H1 (cell line): ENCODE results near the gene GID4. TPM values are rescaled to one million over a fixed set of nuclear protein-coding genes. Genes with fewer than 3 reads are reported as not detected.

Experiments used
- CTCF ChIA-PET: fragments of 300-600 bp; sonication (Branson Sonifier 250); formaldehyde crosslinking; loops from one replicate; lab custom pipeline; 2021; ENCODE audit not compliant: partially characterized antibody; lab: Charles Lee
- POLR2A ChIA-PET: fragments of 300-600 bp; sonication (Branson Sonifier 250); formaldehyde crosslinking; loops from one replicate; lab custom pipeline; 2021; ENCODE audit warnings: inconsistent platforms; ENCODE audit not compliant: partially characterized antibody; lab: Charles Lee
- DNase-seq, 2 experiments: peaks; one replicate each; pipeline versions ENCODE4 v3.0.0 to v3.0.0-alpha.2; 2010 to 2022; ENCODE audit warnings: low spot score in 2 of 2, low read depth in 1 of 2, mixed read lengths in 1 of 2
- FAIRE-seq: peaks from 2 replicates; lab custom pipeline; 2011; peaks lifted over from hg19 to GRCh38; lab: Jason Lieb, UNC
- H2AFZ ChIP-seq: 2 replicates; pipeline ENCODE4 v1.8.1; 2012; ENCODE audit warnings: low read length, inconsistent platforms
- H2AK5ac ChIP-seq: 2 replicates; pipeline ENCODE4 v1.6.1; 2013; ENCODE audit warnings: low read depth, low read length
- H2BK120ac ChIP-seq: replicated peaks from 2 replicates; pipeline ENCODE3; 2013; ENCODE audit warnings: low read depth, low read length, inconsistent platforms
- H2BK12ac ChIP-seq: 2 replicates; pipeline ENCODE4 v1.6.1; 2013; ENCODE audit warnings: low read depth, low read length
- H2BK15ac ChIP-seq: 2 replicates; pipeline ENCODE4 v1.6.1; 2013; ENCODE audit warnings: low read length
- H2BK20ac ChIP-seq: 2 replicates; pipeline ENCODE4 v1.6.1; 2013; ENCODE audit warnings: low read length
- H2BK5ac ChIP-seq: 2 replicates; pipeline ENCODE4 v1.6.1; 2013; ENCODE audit warnings: low read depth, low read length
- H3K14ac ChIP-seq: 2 replicates; pipeline ENCODE4 v1.6.1; 2013; ENCODE audit warnings: inconsistent platforms; ENCODE audit not compliant: insufficient read length
- H3K18ac ChIP-seq: 2 replicates; pipeline ENCODE4 v1.6.1; 2013; ENCODE audit warnings: low read length; ENCODE audit errors: extremely low read depth
- H3K23ac ChIP-seq: 2 replicates; pipeline ENCODE4 v1.6.1; 2013; ENCODE audit warnings: inconsistent platforms; ENCODE audit not compliant: insufficient read length
- H3K23me2 ChIP-seq: 2 replicates; pipeline ENCODE4 v1.6.1; 2013; ENCODE audit warnings: low read depth, low read length
- H3K27ac ChIP-seq: 2 replicates; pipeline ENCODE4 v1.6.1; 2011; ENCODE audit warnings: low read depth, low read length, inconsistent platforms
- H3K27me3 ChIP-seq, 4 experiments: replicated peaks in 1 of 4; 1 replicate in 1 of 4; 2 replicates in 3 of 4; pipeline versions ENCODE4 v1.6.1 to v1.8.1; 2011 to 2013; ENCODE audit warnings: low read length in 3 of 4, mild to moderate bottlenecking in 3 of 4, inconsistent platforms in 2 of 4, mixed read lengths in 2 of 4, moderate library complexity in 1 of 4; ENCODE audit not compliant: control insufficient read depth in 3 of 4, insufficient read depth in 3 of 4; ENCODE audit errors: extremely low read depth in 1 of 4
- H3K36me3 ChIP-seq, 4 experiments: 2 replicates each; pipeline versions ENCODE4 v1.6.1 to v1.8.1; 2011 to 2013; ENCODE audit warnings: mild to moderate bottlenecking in 4 of 4, low read length in 3 of 4, moderate library complexity in 2 of 4, control low read depth in 1 of 4, inconsistent platforms in 1 of 4; ENCODE audit not compliant: insufficient read depth in 4 of 4, control insufficient read depth in 2 of 4
- H3K4ac ChIP-seq: replicated peaks from 2 replicates; pipeline ENCODE3; 2013; ENCODE audit warnings: low read length, low read depth, mixed read lengths, inconsistent platforms; ENCODE audit not compliant: insufficient read length
- H3K4me1 ChIP-seq, 4 experiments: replicated peaks in 1 of 4; 1 replicate in 1 of 4; 2 replicates in 3 of 4; pipeline versions ENCODE4 v1.6.1 to v1.8.1; 2011 to 2013; ENCODE audit warnings: low read length in 3 of 4, inconsistent platforms in 2 of 4, mixed read lengths in 1 of 4; ENCODE audit not compliant: insufficient read depth in 4 of 4, control insufficient read depth in 3 of 4
- H3K4me2 ChIP-seq, 2 experiments: 2 replicates each; pipeline versions ENCODE4 v1.6.1 to v1.8.1; 2011 to 2013; ENCODE audit warnings: low read depth in 2 of 2, low read length in 2 of 2, control low read depth in 1 of 2, inconsistent platforms in 1 of 2, mild to moderate bottlenecking in 1 of 2; ENCODE audit not compliant: insufficient read depth in 1 of 2
- H3K4me3 ChIP-seq, 4 experiments: fragments of 200-600, 300-600 bp in 1 of 4; sonication (generic), shearing (Covaris generic), sonication (Bioruptor Twin) in 1 of 4; 2 replicates each; pipeline versions ENCODE4 v1.5.1 to v1.8.1; 2011 to 2016; ENCODE audit warnings: low read length in 4 of 4, low read depth in 3 of 4, control low read depth in 2 of 4, inconsistent platforms in 2 of 4, mild to moderate bottlenecking in 2 of 4, mixed read lengths in 1 of 4, moderate library complexity in 1 of 4; ENCODE audit not compliant: insufficient read depth in 2 of 4; ENCODE audit errors: extremely low read depth in 1 of 4
- H3K56ac ChIP-seq: replicated peaks from 2 replicates; pipeline ENCODE3; 2013; ENCODE audit warnings: low read depth, mild to moderate bottlenecking, mixed read lengths, low read length, inconsistent platforms; ENCODE audit not compliant: insufficient read length
- H3K79me1 ChIP-seq: 2 replicates; pipeline ENCODE4 v1.6.1; 2013; ENCODE audit warnings: low read depth, low read length, control low read depth
- H3K79me2 ChIP-seq, 2 experiments: 2 replicates each; pipeline versions ENCODE4 v1.6.1 to v1.8.1; 2012 to 2013; ENCODE audit warnings: low read length in 2 of 2, mild to moderate bottlenecking in 2 of 2, inconsistent platforms in 1 of 2; ENCODE audit not compliant: insufficient read depth in 2 of 2, control insufficient read depth in 1 of 2
- H3K9ac ChIP-seq, 4 experiments: replicated peaks in 1 of 4; 1 replicate in 1 of 4; 2 replicates in 3 of 4; pipeline versions ENCODE4 v1.6.1 to v1.8.1; 2011 to 2013; ENCODE audit warnings: low read depth in 3 of 4, low read length in 3 of 4, control low read depth in 2 of 4, mild to moderate bottlenecking in 2 of 4, moderate library complexity in 2 of 4, inconsistent platforms in 1 of 4; ENCODE audit errors: extremely low read depth in 1 of 4
- H3K9me3 ChIP-seq, 2 experiments: 2 replicates each; pipeline versions ENCODE4 v1.6.1 to v1.8.1; 2012 to 2013; ENCODE audit warnings: mild to moderate bottlenecking in 2 of 2, moderate library complexity in 2 of 2, control low read depth in 1 of 2, inconsistent platforms in 1 of 2, low read depth in 1 of 2, low read length in 1 of 2, mixed read lengths in 1 of 2; ENCODE audit not compliant: insufficient read depth in 2 of 2
- H4K20me1 ChIP-seq, 2 experiments: replicated peaks in 1 of 2; 2 replicates each; pipeline versions ENCODE3 to v1.8.1; 2011 to 2013; ENCODE audit warnings: inconsistent platforms in 2 of 2, low read length in 2 of 2, mild to moderate bottlenecking in 1 of 2; ENCODE audit not compliant: insufficient read depth in 2 of 2, control insufficient read depth in 1 of 2
- H4K5ac ChIP-seq: 2 replicates; pipeline ENCODE4 v1.6.1; 2013; ENCODE audit warnings: low read length, low read depth, mixed read lengths, inconsistent platforms; ENCODE audit not compliant: insufficient read length
- H4K8ac ChIP-seq: 2 replicates; pipeline ENCODE4 v1.8.0; 2013; ENCODE audit warnings: mild to moderate bottlenecking, moderate library complexity, low read length, inconsistent platforms; ENCODE audit not compliant: insufficient read depth; ENCODE audit errors: extremely low read depth
- H4K91ac ChIP-seq: replicated peaks from 2 replicates; pipeline ENCODE3; 2013; ENCODE audit warnings: low read length, mixed read lengths, inconsistent platforms; ENCODE audit not compliant: insufficient read length
- CHD1 ChIP-seq: IDR thresholded peaks from 2 replicates; pipeline ENCODE4 v1.6.1; 2012; ENCODE audit warnings: low read depth, low read length, improper control_type of control experiment
- EGR1 ChIP-seq: IDR thresholded peaks from 2 replicates; pipeline ENCODE4 v1.6.1; 2011; ENCODE audit warnings: low read depth, low read length, borderline replicate concordance
- EP300 ChIP-seq, 2 experiments: IDR thresholded peaks; 1 replicate in 1 of 2; 2 replicates in 1 of 2; pipeline ENCODE4 v1.6.1; 2011 to 2012; ENCODE audit warnings: low read depth in 2 of 2, low read length in 2 of 2, mild to moderate bottlenecking in 2 of 2, borderline replicate concordance in 1 of 2, inconsistent platforms in 1 of 2, moderate library complexity in 1 of 2
- FOSL1 ChIP-seq: IDR thresholded peaks from 2 replicates; pipeline ENCODE4 v1.6.1; 2011; ENCODE audit warnings: mild to moderate bottlenecking, low read depth, low read length, moderate library complexity; ENCODE audit not compliant: insufficient read depth
- HDAC6 ChIP-seq: IDR thresholded peaks from one replicate; pipeline ENCODE4 v1.7.1; 2012; ENCODE audit warnings: low read depth, mild to moderate bottlenecking, inconsistent platforms, low read length, moderate library complexity
- POLR2A ChIP-seq, 2 experiments: IDR thresholded peaks; 1 replicate in 1 of 2; 2 replicates in 1 of 2; pipeline ENCODE4 v1.6.1; 2011; ENCODE audit warnings: low read depth in 2 of 2, low read length in 2 of 2, mild to moderate bottlenecking in 2 of 2; ENCODE audit errors: control extremely low read depth in 1 of 2
- SP2 ChIP-seq: IDR thresholded peaks from 2 replicates; pipeline ENCODE4 v1.6.1; 2012; ENCODE audit warnings: mild to moderate bottlenecking, low read length, inconsistent platforms
- WGBS, 2 experiments: shearing (Covaris generic) in 1 of 2; methylation state at CpG; one replicate each; pipeline versions ENCODE4 v1.1.6 to v1.1.7; 2013 to 2015; ENCODE audit warnings: low lambda C conversion rate in 2 of 2, mixed read lengths in 2 of 2, inconsistent platforms in 1 of 2, low coverage in 1 of 2, missing lambda C conversion rate in 1 of 2; ENCODE audit not compliant: insufficient replicate concordance in 2 of 2, insufficient coverage in 1 of 2, insufficient read length in 1 of 2; ENCODE audit errors: extremely low coverage in 1 of 2, missing lambda C conversion rate in 1 of 2; 5-methylcytosine and 5-hydroxymethylcytosine counted together
- polyA plus RNA-seq, 7 experiments: library from polyadenylated mRNA; depleted of rRNA in 3 of 7; stranded (reverse) in 5 of 7; unstranded in 2 of 7; fragments of >200 nt in 5 of 7; fragments of 200-250 nt in 2 of 7; gene quantifications; 1 replicate in 5 of 7; 2 replicates in 1 of 7; 4 replicates in 1 of 7; pipeline versions ENCODE4 v1.2.1 to v1.2.3, GENCODE V29; 2011 to 2013; ENCODE audit warnings: missing spikeins in 2 of 7, mixed read lengths in 2 of 7
- total RNA-seq: library from RNA; stranded (reverse); fragmentation: NEBNext Ultra II Directional; extraction: Animal tissue kit (Norgen Biotek cat#: 25700); gene quantifications from 2 replicates; pipeline ENCODE4 v1.2.1, GENCODE V29; 2021
- TF ChIP-seq, protein P1 (sequence below), 3 experiments: IDR thresholded peaks; 1 replicate in 2 of 3; 2 replicates in 1 of 3; pipeline versions ENCODE4 v1.5.1 to v1.6.1; 2011; ENCODE audit warnings: low read length in 3 of 3, mild to moderate bottlenecking in 3 of 3, inconsistent platforms in 2 of 3, low read depth in 1 of 3, moderate library complexity in 1 of 3; ENCODE audit not compliant: insufficient read depth in 1 of 3; ENCODE audit errors: control extremely low read depth in 1 of 3
- TF ChIP-seq, protein P2 (sequence below): IDR thresholded peaks from 2 replicates; pipeline ENCODE4 v1.6.1; 2011; ENCODE audit warnings: low read length, improper control_type of control experiment

Gene GID4
- total and polyA plus RNA-seq, 2 of the 8 experiments (the other 6 are each of a cell fraction or from before 2014, with no cell fraction given): 5.6 to 15.0 TPM

DNA sequence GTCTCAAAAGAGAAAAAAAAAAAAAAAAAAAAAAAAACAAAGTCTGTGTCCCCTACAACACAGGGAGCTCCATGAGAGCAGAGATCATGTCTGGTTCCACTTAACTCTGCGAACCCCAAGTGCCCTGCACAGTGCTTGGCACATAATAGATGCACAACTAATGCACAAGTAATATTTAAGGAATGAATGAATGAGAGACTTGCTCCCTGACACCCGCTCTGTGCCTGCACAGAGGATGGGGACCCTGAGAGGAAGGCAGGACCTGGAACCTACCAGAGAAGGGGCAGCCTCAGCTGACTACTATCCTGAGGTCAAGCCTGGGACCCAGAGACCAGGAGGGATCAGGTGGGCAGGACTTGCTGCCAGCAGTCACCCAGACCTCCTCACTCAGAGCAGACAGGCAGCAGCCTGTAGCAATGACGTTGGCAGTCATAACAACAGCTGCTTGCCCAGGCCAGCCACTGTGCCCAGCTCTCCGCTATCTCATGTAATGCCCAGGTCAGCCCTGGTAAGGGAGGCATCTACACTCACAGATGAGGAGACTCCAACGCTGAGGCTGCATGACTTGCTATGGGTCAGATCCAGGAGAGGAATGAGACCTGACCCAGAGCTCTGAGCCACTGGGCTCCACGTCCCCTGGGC, 72.2 kb downstream of the GID4 start:
- peaks cover 0 to 5% (median 3%) of the 10 kb centered on the region in 4 experiments; a peak in 2 of 8 replicates for H3K36me3 ChIP-seq
- H3K79me2 ChIP-seq: no peaks in the 10 kb centered on the region
- no peaks in the 10 kb centered on the region for H3K27me3 ChIP-seq
- H2AFZ ChIP-seq: no peak overlapping the region
- H3K79me1 ChIP-seq: no peaks in the 10 kb centered on the region
- no peaks in the 10 kb centered on the region for H3K23me2 ChIP-seq
- no peaks in the 10 kb centered on the region for H3K9me3 ChIP-seq
- H3K4me1 ChIP-seq: peaks cover 0 to 7% (median 3%) of the 10 kb centered on the region in 4 experiments; a peak in 3 of 7 replicates
- no peak overlapping the region for H4K91ac ChIP-seq
- no peak overlapping the region for H3K4ac ChIP-seq
- H2BK15ac ChIP-seq: no peak overlapping the region
- POLR2A ChIA-PET: interaction anchor here (1.0 to 5.4 kb wide), 5 partner anchors 10 to 70 kb away, joined by 3 to 34 read pairs (median 3); no protein-coding TSS in a partner anchor
- H2BK120ac ChIP-seq: no peak overlapping the region
- no peak overlapping the region for H4K8ac ChIP-seq
- no peak overlapping the region; the same call in 1 of the 2 replicates for H2BK5ac ChIP-seq
- H3K18ac ChIP-seq: no peak overlapping the region; the same call in 1 of the 2 replicates
- CTCF ChIA-PET: interaction anchor here (0.8 to 1.7 kb wide), 4 partner anchors 12 to 42 kb away, joined by 3 to 5 read pairs (median 4); no protein-coding TSS in a partner anchor
- no peak overlapping the region for H3K4me3 ChIP-seq
- FAIRE-seq: no peak
- peak overlapping the region; percentile 22; the same call in 1 of the 2 replicates for H2BK12ac ChIP-seq
- H3K4me2 ChIP-seq: no peak overlapping the region
- H3K27ac ChIP-seq: no peak overlapping the region
- no peak overlapping the region for H2AK5ac ChIP-seq
- peaks cover 0 to 3% of the 10 kb centered on the region in 2 experiments for H4K20me1 ChIP-seq
- H4K5ac ChIP-seq: no peak overlapping the region
- DNase-seq: no peak
- no peak overlapping the region for H3K23ac ChIP-seq
- no peak overlapping the region for H2BK20ac ChIP-seq
- TF ChIP-seq, protein P1, sequence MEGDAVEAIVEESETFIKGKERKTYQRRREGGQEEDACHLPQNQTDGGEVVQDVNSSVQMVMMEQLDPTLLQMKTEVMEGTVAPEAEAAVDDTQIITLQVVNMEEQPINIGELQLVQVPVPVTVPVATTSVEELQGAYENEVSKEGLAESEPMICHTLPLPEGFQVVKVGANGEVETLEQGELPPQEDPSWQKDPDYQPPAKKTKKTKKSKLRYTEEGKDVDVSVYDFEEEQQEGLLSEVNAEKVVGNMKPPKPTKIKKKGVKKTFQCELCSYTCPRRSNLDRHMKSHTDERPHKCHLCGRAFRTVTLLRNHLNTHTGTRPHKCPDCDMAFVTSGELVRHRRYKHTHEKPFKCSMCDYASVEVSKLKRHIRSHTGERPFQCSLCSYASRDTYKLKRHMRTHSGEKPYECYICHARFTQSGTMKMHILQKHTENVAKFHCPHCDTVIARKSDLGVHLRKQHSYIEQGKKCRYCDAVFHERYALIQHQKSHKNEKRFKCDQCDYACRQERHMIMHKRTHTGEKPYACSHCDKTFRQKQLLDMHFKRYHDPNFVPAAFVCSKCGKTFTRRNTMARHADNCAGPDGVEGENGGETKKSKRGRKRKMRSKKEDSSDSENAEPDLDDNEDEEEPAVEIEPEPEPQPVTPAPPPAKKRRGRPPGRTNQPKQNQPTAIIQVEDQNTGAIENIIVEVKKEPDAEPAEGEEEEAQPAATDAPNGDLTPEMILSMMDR (IDR thresholded peaks at IDR 0.05; ENCODE audit: control extremely low read depth in 1 of 3, insufficient read depth in 1 of 3, low read depth in 1 of 3, low read length in 3 of 3): no peak
- no peak for TF ChIP-seq CHD1
- TF ChIP-seq FOSL1: no peak
- no peak for TF ChIP-seq HDAC6
- TF ChIP-seq POLR2A (IDR thresholded peaks at IDR 0.05; ENCODE audit: control extremely low read depth in 1 of 2, low read depth in 2 of 2, low read length in 2 of 2): no peak
- TF ChIP-seq, protein P2, sequence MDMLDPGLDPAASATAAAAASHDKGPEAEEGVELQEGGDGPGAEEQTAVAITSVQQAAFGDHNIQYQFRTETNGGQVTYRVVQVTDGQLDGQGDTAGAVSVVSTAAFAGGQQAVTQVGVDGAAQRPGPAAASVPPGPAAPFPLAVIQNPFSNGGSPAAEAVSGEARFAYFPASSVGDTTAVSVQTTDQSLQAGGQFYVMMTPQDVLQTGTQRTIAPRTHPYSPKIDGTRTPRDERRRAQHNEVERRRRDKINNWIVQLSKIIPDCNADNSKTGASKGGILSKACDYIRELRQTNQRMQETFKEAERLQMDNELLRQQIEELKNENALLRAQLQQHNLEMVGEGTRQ: no peak
- TF ChIP-seq EP300 (IDR thresholded peaks at IDR 0.05; ENCODE audit: borderline replicate concordance in 1 of 2, low read depth in 2 of 2, low read length in 2 of 2): no peak
- TF ChIP-seq EGR1: no peak
- no peak for TF ChIP-seq SP2
- 88% methylated on average over 6 of the region's 6 CpGs; no CpG with 5 or more reads in 1 of the 2 experiments for WGBS, 2 experiments
- peak overlapping the region in 2 of 4 experiments; percentile 16 to 19; a peak in 1 of 7 replicates for H3K9ac ChIP-seq
- H3K56ac ChIP-seq: no peak overlapping the region
- H3K14ac ChIP-seq: no peak overlapping the region
